NCI-H2029 treated with DMSO at 0.1 percent for 48 hours (cell line): ENCODE data around the gene TIMM10B.
"Not testable (repeated sequence)": the region's sequence is repeated elsewhere in the genome, so short reads cannot be mapped to it uniquely, and the experiment has no call there.

Experiments
- DNase-seq: peaks from one replicate; lab custom pipeline; 2025; lab: John Stamatoyannopoulos, UW

Gene TIMM10B

GRCh38 chr11:6505577-6506240 is 24.4 kb downstream of the TIMM10B start:
- peak; percentile 61 for DNase-seq

- DNase-seq, result no peak
These were observed 35.6 kb downstream of the TIMM10B start for GRCh38 chr11:6516865-6517264.

GRCh38 chr11:6520265-6520664 is 39.0 kb downstream of the TIMM10B start:
- no peak for DNase-seq

- DNase-seq, result not testable (repeated sequence)
These were observed 40.6 kb downstream of the TIMM10B start for GRCh38 chr11:6521946-6522345.

GRCh38 chr11:6523253-6523652 is 42.0 kb downstream of the TIMM10B start:
- no peak for DNase-seq

GRCh38 chr11:6526411-6527135 is 45.3 kb downstream of the TIMM10B start:
- no peak for DNase-seq

GRCh38 chr11:6529266-6529665 is 48.0 kb downstream of the TIMM10B start:
- no peak for DNase-seq

- no peak for DNase-seq
These were observed 49.5 kb downstream of the TIMM10B start for GRCh38 chr11:6530848-6531247.

GRCh38 chr11:6531267-6531752 is 50.0 kb downstream of the TIMM10B start:
- DNase-seq, result peak; percentile 58
